Mucosa of gallbladder (tissue), 1 donor: ENCODE data around the gene ABCA5. TPM values are rescaled to one million over a fixed set of nuclear protein-coding genes. Genes with fewer than 3 reads are reported as not detected.
"Not testable (repeated sequence)": the region's sequence is repeated elsewhere in the genome, so short reads cannot be mapped to it uniquely, and the experiment has no call there.

Experiments
- DNase-seq: peaks from one replicate; pipeline ENCODE4 v3.0.0-alpha.2; 2020; ENCODE audit warnings: low spot score
- total RNA-seq: library from RNA; stranded (reverse); gene quantifications from one replicate; pipeline ENCODE4 v1.2.1, GENCODE V29; 2021
- donor health status: DM: no; HTN: no; CAD: no.

The ABCA5 gene
- total RNA-seq, 1 donor from 2014 or later, result 22.8 TPM

GRCh38 chr17:69213059-69213813 is 113.7 kb downstream of the ABCA5 start:
- no peak for DNase-seq

DNA sequence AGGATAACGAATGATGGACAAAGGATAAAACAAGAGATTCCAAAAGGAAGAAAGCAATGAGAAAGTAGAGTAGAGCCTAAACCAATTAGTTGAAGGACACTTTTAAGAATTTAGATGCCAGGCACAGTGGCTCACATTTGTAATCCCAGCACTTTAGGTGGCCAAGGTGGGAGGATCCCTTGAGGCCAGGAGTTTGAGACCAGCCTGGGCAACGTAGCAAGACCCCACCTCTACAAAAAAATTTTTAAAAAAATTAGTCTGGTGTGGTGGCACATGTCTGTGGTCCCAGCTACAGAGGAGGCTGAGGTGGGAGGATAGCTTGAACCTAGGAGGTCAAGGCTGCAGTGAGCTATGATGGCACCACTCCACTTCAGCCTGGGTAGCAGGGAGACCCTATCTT is 118.3 kb downstream of the ABCA5 start:
- no peak for DNase-seq

GRCh38 chr17:69207151-69207550 is 119.8 kb downstream of the ABCA5 start:
- DNase-seq, result no peak

DNA sequence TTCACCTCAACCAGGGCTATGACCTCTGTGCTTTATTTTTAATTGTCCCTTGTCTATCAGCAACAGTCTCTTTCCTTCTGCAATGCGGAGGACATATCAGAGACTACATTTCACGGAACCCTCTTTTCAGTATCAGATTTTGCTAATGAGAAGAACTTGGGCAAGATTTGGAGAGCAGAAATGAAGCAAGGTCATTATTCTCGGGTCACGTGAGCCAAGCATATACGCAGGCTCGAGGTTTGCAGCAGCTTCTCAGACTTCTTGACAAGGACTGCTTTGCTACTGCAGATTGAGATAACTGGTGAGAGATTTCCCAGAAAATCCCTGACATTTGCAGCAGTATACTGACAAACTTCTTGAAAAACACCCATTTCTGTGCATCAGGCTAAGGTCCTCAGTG is 128.7 kb downstream of the ABCA5 start:
- no peak for DNase-seq

GRCh38 chr17:69196105-69196653 is 130.8 kb downstream of the ABCA5 start:
- not testable (repeated sequence) for DNase-seq

Other genes starting within 250 kb of the ABCA5 start
- 15.6 TPM for gene ABCA6, start 185.2 kb downstream of the ABCA5 start, total RNA-seq
- 8.7 TPM for gene ABCA10, start 98.3 kb downstream of the ABCA5 start, total RNA-seq
- 20.1 TPM for gene MAP2K6, start 87.6 kb upstream of the ABCA5 start, total RNA-seq